HG03354 (cell line): Measurements from ENCODE around the gene MAFG.
"Not testable (repeated sequence)": the region's sequence is repeated elsewhere in the genome, so short reads cannot be mapped to it uniquely, and the experiment has no call there.

Experiments used
- ATAC-seq: cut with Tn5 transposase; IDR thresholded peaks from one replicate; pipeline ENCODE4 v1.9.1; 2021; ENCODE audit warnings: mild to moderate bottlenecking; ENCODE audit not compliant: unreplicated experiment, poor library complexity, severe bottlenecking

MAFG gene

GRCh38 chr17:81959362-81960129, 32.0 kb upstream of the MAFG start:
- ATAC-seq = no peak

- no peak for ATAC-seq
These were observed 31.3 kb upstream of the MAFG start for GRCh38 chr17:81958633-81959342.

- no peak for ATAC-seq
These were observed 30.3 kb upstream of the MAFG start for GRCh38 chr17:81957691-81958432.

- ATAC-seq = no peak
These were observed 29.4 kb upstream of the MAFG start for GRCh38 chr17:81956607-81957589.

- no peak for ATAC-seq
These were observed 28.4 kb upstream of the MAFG start for GRCh38 chr17:81955756-81956544.

GRCh38 chr17:81955058-81955681, 27.6 kb upstream of the MAFG start:
- no peak for ATAC-seq

GRCh38 chr17:81954131-81955057, 26.9 kb upstream of the MAFG start:
- ATAC-seq = no peak

GRCh38 chr17:81953443-81953842, 25.9 kb upstream of the MAFG start:
- ATAC-seq = not testable (repeated sequence)

GRCh38 chr17:81952792-81953228, 25.3 kb upstream of the MAFG start:
- ATAC-seq = no peak

- no peak for ATAC-seq
These were observed 24.5 kb upstream of the MAFG start for GRCh38 chr17:81951785-81952684.

GRCh38 chr17:81950501-81950900, 23.0 kb upstream of the MAFG start:
- ATAC-seq = no peak

GRCh38 chr17:81948635-81949378, 21.3 kb upstream of the MAFG start:
- ATAC-seq = no peak

GRCh38 chr17:81947189-81947588, 19.7 kb upstream of the MAFG start, which contains the start of gene MYADML2:
Gene MYADML2, minus strand, starts transcription at chr17:81947233. Its CDS starts 5,492 bp downstream, at chr17:81941741.
- no peak for ATAC-seq

GRCh38 chr17:81944858-81945257, 17.3 kb upstream of the MAFG start:
- ATAC-seq = no peak

- ATAC-seq = no peak
These were observed 14.6 kb upstream of the MAFG start for GRCh38 chr17:81942167-81942553.
